ENCODE results near the gene PATJ. TPM values are rescaled to one million over a fixed set of nuclear protein-coding genes. Genes with fewer than 3 reads are reported as not detected.

The PATJ gene
- polyA plus RNA-seq, 1 of the 3 experiments (the other 2 are of a cell fraction), result 3.0 TPM

DNA sequence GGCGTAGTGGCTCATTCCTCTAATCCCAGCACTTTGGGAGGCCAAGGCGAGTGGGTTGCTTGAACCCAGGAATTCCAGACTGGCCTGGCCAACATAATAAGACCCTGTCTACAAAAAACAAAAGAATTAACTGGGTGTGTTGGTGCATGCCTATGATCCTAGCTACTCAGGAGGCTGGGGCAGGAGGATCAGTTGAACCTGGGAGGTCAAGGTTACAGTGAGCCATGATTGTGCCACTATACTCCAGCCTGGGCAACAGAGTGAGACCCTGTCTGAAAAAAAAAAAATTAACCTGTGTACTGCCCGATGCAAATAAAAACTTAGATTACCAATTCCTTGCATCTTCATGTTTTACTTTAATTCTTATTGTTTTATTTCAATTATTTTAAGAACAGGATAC lies 193.2 kb downstream of the PATJ start:
- Histone ChIP-seq H3K4me3 (ENCODE audit: low read depth in 2 of 2, low read length in 1 of 2) (no peak overlapping the region), H3K4me1 (ENCODE audit: control insufficient read depth in 1 of 2, insufficient read depth in 2 of 2, low read depth in 1 of 2, low read length in 1 of 2) (no peaks in the 10 kb centered on the region), H3K9ac (no peak overlapping the region), H3K27me3 (ENCODE audit: insufficient read depth) (no peaks in the 10 kb centered on the region), H3K4me2 (no peak overlapping the region), H2AFZ (ENCODE audit: low read depth) (no peak overlapping the region), H3F3A (replicated peaks; ENCODE audit: insufficient read depth) (no peaks in the 10 kb centered on the region), H3K36me3 (replicated peaks in 1 of 2; ENCODE audit: control insufficient read depth in 1 of 2, insufficient read depth in 2 of 2, low read length in 1 of 2) (no peaks in the 10 kb centered on the region), H3K9me3 (no peaks in the 10 kb centered on the region), H3K27ac (ENCODE audit: low read depth in 2 of 2, low read length in 1 of 2) (no peak overlapping the region), H3K79me2 (ENCODE audit: insufficient read depth) (no peaks in the 10 kb centered on the region), H3K9me2 (no peaks in the 10 kb centered on the region), H4K20me1 (ENCODE audit: insufficient read depth) (no peaks in the 10 kb centered on the region)
- TF ChIP-seq FOXM1 (IDR thresholded peaks at IDR 0.05; ENCODE audit: low read depth) (no peak), FOSL2 (IDR thresholded peaks at IDR 0.05; ENCODE audit: borderline replicate concordance, low read depth) (no peak), RFX5 (IDR thresholded peaks at IDR 0.05; ENCODE audit: low read length) (no peak), TAF1 (IDR thresholded peaks at IDR 0.05; ENCODE audit: borderline replicate concordance, low read depth, low read length) (no peak), SMC3 (IDR thresholded peaks at IDR 0.05; ENCODE audit: low read depth, low read length) (no peak)
- DNase-seq, result no peak
- ChIA-PET POLR2A (no interaction called here), CTCF (interaction anchor here (0.6 kb wide), 1 partner anchor 128 kb away, joined by 3 read pairs; no protein-coding TSS in a partner anchor)
- WGBS (ENCODE audit: low lambda C conversion rate), result 94% methylated on average over 3 of the region's 3 CpGs

GRCh38 chr1:61936839-61937238 lies 194.6 kb downstream of the PATJ start:
- Histone ChIP-seq H3K27me3 (ENCODE audit: insufficient read depth) (no peaks in the 10 kb centered on the region), H3K4me1 (ENCODE audit: control insufficient read depth in 1 of 2, insufficient read depth in 2 of 2, low read depth in 1 of 2, low read length in 1 of 2) (no peaks in the 10 kb centered on the region), H3K4me3 (ENCODE audit: low read depth in 2 of 2, low read length in 1 of 2) (no peak overlapping the region), H3K9me3 (no peaks in the 10 kb centered on the region), H3K4me2 (no peak overlapping the region), H4K20me1 (ENCODE audit: insufficient read depth) (no peaks in the 10 kb centered on the region), H3K79me2 (ENCODE audit: insufficient read depth) (no peaks in the 10 kb centered on the region), H3K9me2 (no peaks in the 10 kb centered on the region), H3K9ac (no peak overlapping the region), H3K36me3 (replicated peaks in 1 of 2; ENCODE audit: control insufficient read depth in 1 of 2, insufficient read depth in 2 of 2, low read length in 1 of 2) (no peaks in the 10 kb centered on the region), H2AFZ (ENCODE audit: low read depth) (no peak overlapping the region), H3K27ac (ENCODE audit: low read depth in 2 of 2, low read length in 1 of 2) (no peak overlapping the region), H3F3A (replicated peaks; ENCODE audit: insufficient read depth) (peaks cover 2% of the 10 kb centered on the region)
- ChIA-PET POLR2A (no interaction called here), CTCF (interaction anchor here (1.3 kb wide), 1 partner anchor 57 kb away, joined by 3 read pairs; no protein-coding TSS in a partner anchor)
- no peak for DNase-seq
- TF ChIP-seq FOXM1 (IDR thresholded peaks at IDR 0.05; ENCODE audit: low read depth), result no peak
- TF ChIP-seq, protein P1, sequence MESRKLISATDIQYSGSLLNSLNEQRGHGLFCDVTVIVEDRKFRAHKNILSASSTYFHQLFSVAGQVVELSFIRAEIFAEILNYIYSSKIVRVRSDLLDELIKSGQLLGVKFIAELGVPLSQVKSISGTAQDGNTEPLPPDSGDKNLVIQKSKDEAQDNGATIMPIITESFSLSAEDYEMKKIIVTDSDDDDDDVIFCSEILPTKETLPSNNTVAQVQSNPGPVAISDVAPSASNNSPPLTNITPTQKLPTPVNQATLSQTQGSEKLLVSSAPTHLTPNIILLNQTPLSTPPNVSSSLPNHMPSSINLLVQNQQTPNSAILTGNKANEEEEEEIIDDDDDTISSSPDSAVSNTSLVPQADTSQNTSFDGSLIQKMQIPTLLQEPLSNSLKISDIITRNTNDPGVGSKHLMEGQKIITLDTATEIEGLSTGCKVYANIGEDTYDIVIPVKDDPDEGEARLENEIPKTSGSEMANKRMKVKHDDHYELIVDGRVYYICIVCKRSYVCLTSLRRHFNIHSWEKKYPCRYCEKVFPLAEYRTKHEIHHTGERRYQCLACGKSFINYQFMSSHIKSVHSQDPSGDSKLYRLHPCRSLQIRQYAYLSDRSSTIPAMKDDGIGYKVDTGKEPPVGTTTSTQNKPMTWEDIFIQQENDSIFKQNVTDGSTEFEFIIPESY (IDR thresholded peaks at IDR 0.05; ENCODE audit: borderline replicate concordance, low read depth), result no peak
- TF ChIP-seq EP300 (IDR thresholded peaks at IDR 0.05; ENCODE audit: borderline replicate concordance in 1 of 2, low read depth in 1 of 2, low read length in 1 of 2), result no peak
- TF ChIP-seq NFIC (IDR thresholded peaks at IDR 0.05; ENCODE audit: borderline replicate concordance), result no peak
- no peak for TF ChIP-seq CHD2 (IDR thresholded peaks at IDR 0.05; ENCODE audit: low read length, partially characterized antibody)
- TF ChIP-seq RXRA (IDR thresholded peaks at IDR 0.05; ENCODE audit: borderline replicate concordance, low read depth), result no peak
- TF ChIP-seq, protein P2, sequence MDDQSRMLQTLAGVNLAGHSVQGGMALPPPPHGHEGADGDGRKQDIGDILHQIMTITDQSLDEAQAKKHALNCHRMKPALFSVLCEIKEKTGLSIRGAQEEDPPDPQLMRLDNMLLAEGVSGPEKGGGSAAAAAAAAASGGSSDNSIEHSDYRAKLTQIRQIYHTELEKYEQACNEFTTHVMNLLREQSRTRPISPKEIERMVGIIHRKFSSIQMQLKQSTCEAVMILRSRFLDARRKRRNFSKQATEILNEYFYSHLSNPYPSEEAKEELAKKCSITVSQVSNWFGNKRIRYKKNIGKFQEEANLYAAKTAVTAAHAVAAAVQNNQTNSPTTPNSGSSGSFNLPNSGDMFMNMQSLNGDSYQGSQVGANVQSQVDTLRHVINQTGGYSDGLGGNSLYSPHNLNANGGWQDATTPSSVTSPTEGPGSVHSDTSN (IDR thresholded peaks at IDR 0.05), result no peak
- TF ChIP-seq, protein P3, sequence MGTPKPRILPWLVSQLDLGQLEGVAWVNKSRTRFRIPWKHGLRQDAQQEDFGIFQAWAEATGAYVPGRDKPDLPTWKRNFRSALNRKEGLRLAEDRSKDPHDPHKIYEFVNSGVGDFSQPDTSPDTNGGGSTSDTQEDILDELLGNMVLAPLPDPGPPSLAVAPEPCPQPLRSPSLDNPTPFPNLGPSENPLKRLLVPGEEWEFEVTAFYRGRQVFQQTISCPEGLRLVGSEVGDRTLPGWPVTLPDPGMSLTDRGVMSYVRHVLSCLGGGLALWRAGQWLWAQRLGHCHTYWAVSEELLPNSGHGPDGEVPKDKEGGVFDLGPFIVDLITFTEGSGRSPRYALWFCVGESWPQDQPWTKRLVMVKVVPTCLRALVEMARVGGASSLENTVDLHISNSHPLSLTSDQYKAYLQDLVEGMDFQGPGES (IDR thresholded peaks at IDR 0.05; ENCODE audit: low read depth, low read length), result no peak
- no peak for TF ChIP-seq RFX5 (IDR thresholded peaks at IDR 0.05; ENCODE audit: low read length)
- WGBS (ENCODE audit: low lambda C conversion rate), result 64% methylated on average over 5 of the region's 5 CpGs

Measured in SK-N-SH (cell line).